ENCODE measurements around the gene CHD6.

DNA sequence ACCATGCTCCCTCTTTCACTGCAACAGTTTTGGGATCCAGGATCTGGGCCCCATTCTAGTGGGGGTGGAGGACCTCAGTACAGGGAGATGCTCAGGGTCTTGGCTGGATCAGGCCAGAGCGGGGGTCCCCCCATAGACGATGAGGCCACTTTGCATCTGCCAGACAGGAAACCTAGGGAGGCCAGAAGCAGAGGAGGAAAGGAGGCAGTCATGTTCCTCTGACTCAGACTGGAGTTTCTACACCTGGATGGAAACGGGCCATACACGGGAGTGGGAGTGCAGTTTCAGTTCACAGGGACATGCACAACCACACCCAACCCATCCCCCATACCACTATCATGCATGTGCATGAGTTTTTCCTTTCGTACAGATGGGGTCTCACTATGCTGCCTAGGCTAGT, 248.0 kb downstream of the CHD6 start:
- TF ChIP-seq POLR2AphosphoS5 (IDR thresholded peaks at IDR 0.05; ENCODE audit: borderline replicate concordance, low read depth, low read length): no peak
- no peak for TF ChIP-seq EZH2 (IDR thresholded peaks at IDR 0.05)
- no peak for TF ChIP-seq FOXP2 (optimal IDR thresholded peaks at IDR 0.05; ENCODE audit: control extremely low read depth, extremely low read length, insufficient read depth)

Measured in SK-N-MC (cell line).